Superior temporal gyrus (tissue), 1 donor: ENCODE measurements around the gene CCL28.
"Not testable (repeated sequence)": the region's sequence is repeated elsewhere in the genome, so short reads cannot be mapped to it uniquely, and the experiment has no call there.

ENCODE experiments used
- DNase-seq: peaks from one replicate; pipeline ENCODE4 v3.0.0-alpha.2; 2016; ENCODE audit errors: extremely low spot score

Gene CCL28

GRCh38 chr5:43410414-43410813, 1.8 kb downstream of the CCL28 start:
- no peak for DNase-seq

GRCh38 chr5:43409809-43410271, 2.4 kb downstream of the CCL28 start:
- DNase-seq: no peak

GRCh38 chr5:43402524-43403066, 9.6 kb downstream of the CCL28 start:
- DNase-seq: not testable (repeated sequence)

GRCh38 chr5:43401827-43402226, 10.4 kb downstream of the CCL28 start:
- DNase-seq: no peak

GRCh38 chr5:43400082-43400481, 12.1 kb downstream of the CCL28 start:
- no peak for DNase-seq

GRCh38 chr5:43396762-43397304, 15.4 kb downstream of the CCL28 start:
- no peak for DNase-seq

- DNase-seq: no peak
Observed at GRCh38 chr5:43390471-43390870, 21.7 kb downstream of the CCL28 start.

- peak; percentile 89 for DNase-seq
Observed at GRCh38 chr5:43389679-43390329, 22.4 kb downstream of the CCL28 start.

- DNase-seq: no peak
Observed at GRCh38 chr5:43386960-43387362, 25.2 kb downstream of the CCL28 start.

GRCh38 chr5:43376496-43377140, 35.6 kb downstream of the CCL28 start:
- DNase-seq: no peak

GRCh38 chr5:43371821-43372220, 40.4 kb downstream of the CCL28 start:
- DNase-seq: no peak

GRCh38 chr5:43370352-43370751, 41.8 kb downstream of the CCL28 start:
- DNase-seq: no peak

GRCh38 chr5:43369651-43370050, 42.5 kb downstream of the CCL28 start:
- no peak for DNase-seq

GRCh38 chr5:43367909-43368669, 44.1 kb downstream of the CCL28 start:
- DNase-seq: no peak

- no peak for DNase-seq
Observed at GRCh38 chr5:43367453-43367852, 44.7 kb downstream of the CCL28 start.

GRCh38 chr5:43366680-43367246, 45.4 kb downstream of the CCL28 start:
- DNase-seq: not testable (repeated sequence)

GRCh38 chr5:43365155-43365554, 47.0 kb downstream of the CCL28 start:
- DNase-seq: not testable (repeated sequence)

GRCh38 chr5:43363445-43364152, 48.6 kb downstream of the CCL28 start:
- DNase-seq: no peak

GRCh38 chr5:43362725-43363435, 49.3 kb downstream of the CCL28 start:
- DNase-seq: no peak

GRCh38 chr5:43358726-43359125, 53.5 kb downstream of the CCL28 start:
- DNase-seq: no peak

- no peak for DNase-seq
Observed at GRCh38 chr5:43358301-43358700, 53.9 kb downstream of the CCL28 start.
